ENCODE results near the gene FXYD4.

- TF ChIP-seq CTCF (conservative IDR thresholded peaks at IDR 0.05 in 1 of 2, IDR thresholded peaks at IDR 0.05 in 1 of 2; ENCODE audit: extremely low read depth in 1 of 2, insufficient read depth in 1 of 2, low read depth in 1 of 2, low read length in 2 of 2), result no peak
- no peak for TF ChIP-seq EZH2 (IDR thresholded peaks at IDR 0.05; ENCODE audit: borderline replicate concordance, low read length)
These were observed 49.1 kb upstream of the FXYD4 start for GRCh38 chr10:43322331-43322730.

Data from mammary epithelial cell (primary cell).